Right cardiac atrium (tissue), 5 donors: ENCODE results near the gene RCAN3. TPM values are rescaled to one million over a fixed set of nuclear protein-coding genes. Genes with fewer than 3 reads are reported as not detected.
A peak's percentile ranks its signal among the peaks of the same experiment; 100 is the strongest.

Experiments used
- ATAC-seq, 2 donors: fragments of 200-7000 bp; cut with Tn5 transposase; one replicate each; pipeline versions ENCODE4 v1.8.0 to v1.9.1; 2020; ENCODE audit warnings: moderate library complexity in 2 of 2, mild to moderate bottlenecking in 1 of 2
- DNase-seq, 3 donors: peaks; one replicate each; pipeline ENCODE4 v3.0.0-alpha.2; 2020
- H3K27ac ChIP-seq: one replicate; pipeline ENCODE4 v1.5.1; 2013; ENCODE audit warnings: mild to moderate bottlenecking, low read length, control low read depth, moderate library complexity
- H3K27me3 ChIP-seq: one replicate; pipeline ENCODE4 v1.6.1; 2013; ENCODE audit not compliant: control insufficient read depth, insufficient read depth
- H3K4me1 ChIP-seq: one replicate; pipeline ENCODE4 v1.6.1; 2013; ENCODE audit warnings: low read length; ENCODE audit not compliant: control insufficient read depth, insufficient read depth
- H3K4me3 ChIP-seq: one replicate; pipeline ENCODE4 v1.5.1; 2013; ENCODE audit warnings: low read length, control low read depth
- H3K9me3 ChIP-seq: one replicate; pipeline ENCODE4 v1.6.1; 2013; ENCODE audit warnings: low read length; ENCODE audit not compliant: control insufficient read depth
- WGBS: extraction: QIAGEN DNeasy Blood & Tissue Kit; methylation state at CpG from one replicate; pipeline ENCODE4 v1.1.7; 2013; 5-methylcytosine and 5-hydroxymethylcytosine counted together
- intact Hi-C, 4 donors: fragments of 100-400 bp; cut with DNase I; formaldehyde crosslinking; loops; one replicate each; pipeline versions ENCODE4 v1.11.0 to v1.14.0; 2022 to 2023
- polyA plus RNA-seq: library from polyadenylated mRNA; stranded (reverse); fragments of 200-250 nt; gene quantifications from one replicate; pipeline ENCODE4 v1.2.3, GENCODE V29; 2013
- total RNA-seq, 4 donors: library from RNA; stranded (reverse); fragmentation: NEBNext Ultra II Directional; extraction: Animal tissue kit (Norgen Biotek cat#: 25700); gene quantifications; one replicate each; pipeline ENCODE4 v1.2.1, GENCODE V29; 2021
- donor health status: healthy with polysubstance abuse.
- donor health status: DM: no; HTN: yes; CAD: no.
- donor health status: DM: no; HTN: no; CAD: no.
- donor health status: DM: no; HTN: yes; CAD: no; lungs with severe emphysema.
- donor health status: DM: yes; HTN: yes; CAD: no.

Gene RCAN3
- total and polyA plus RNA-seq, 5 donors: 2.1 to 6.6 (median 6.0) TPM

- Histone ChIP-seq H3K9me3 (no peaks in the 10 kb centered on the region), H3K4me3 (no peak overlapping the region), H3K4me1 (no peaks in the 10 kb centered on the region), H3K27me3 (no peaks in the 10 kb centered on the region), H3K27ac (no peak overlapping the region)
- no peak for DNase-seq
- intact Hi-C loops: no loop called here
- 80% methylated on average over 11 of the region's 11 CpGs for WGBS
- ATAC-seq: no peak
Measured at GRCh38 chr1:24468685-24469316, 33.8 kb upstream of the RCAN3 start.

- intact Hi-C loops: no loop called here
- H3K4me3 ChIP-seq: no peak overlapping the region
- 87% methylated on average over 2 of the region's 2 CpGs for WGBS
- no peaks in the 10 kb centered on the region for H3K9me3 ChIP-seq
- no peaks in the 10 kb centered on the region for H3K27me3 ChIP-seq
- no peaks in the 10 kb centered on the region for H3K4me1 ChIP-seq
- DNase-seq (no peak), ATAC-seq (no peak)
- no peak overlapping the region for H3K27ac ChIP-seq
Measured at GRCh38 chr1:24470592-24470991, 32.0 kb upstream of the RCAN3 start.

GRCh38 chr1:24472527-24473251 lies 29.9 kb upstream of the RCAN3 start:
- Histone ChIP-seq H3K4me3 (no peak overlapping the region), H3K4me1 (no peaks in the 10 kb centered on the region), H3K27ac (no peak overlapping the region), H3K9me3 (no peaks in the 10 kb centered on the region), H3K27me3 (no peaks in the 10 kb centered on the region)
- DNase-seq (no peak), ATAC-seq (no peak)
- WGBS: 74% methylated on average over 11 of the region's 11 CpGs
- intact Hi-C loops: no loop called here

GRCh38 chr1:24474193-24474592 lies 28.4 kb upstream of the RCAN3 start:
- Histone ChIP-seq H3K27ac (no peak overlapping the region), H3K4me1 (no peaks in the 10 kb centered on the region), H3K4me3 (no peak overlapping the region), H3K9me3 (no peaks in the 10 kb centered on the region), H3K27me3 (no peaks in the 10 kb centered on the region)
- DNase-seq: no peak
- intact Hi-C loops: no loop called here
- ATAC-seq: no peak

GRCh38 chr1:24475700-24476099 lies 26.9 kb upstream of the RCAN3 start:
- H3K27ac ChIP-seq: no peak overlapping the region
- H3K4me3 ChIP-seq: no peak overlapping the region
- intact Hi-C loops: no loop called here
- H3K9me3 ChIP-seq: no peaks in the 10 kb centered on the region
- WGBS: 67% methylated on average over 4 of the region's 4 CpGs
- no peaks in the 10 kb centered on the region for H3K4me1 ChIP-seq
- DNase-seq (no peak), ATAC-seq (no peak)
- H3K27me3 ChIP-seq: no peaks in the 10 kb centered on the region

GRCh38 chr1:24476571-24476970 lies 26.1 kb upstream of the RCAN3 start:
- no peak overlapping the region for H3K27ac ChIP-seq
- intact Hi-C loops: no loop called here
- H3K4me3 ChIP-seq: no peak overlapping the region
- DNase-seq (no peak), ATAC-seq (no peak)
- no peaks in the 10 kb centered on the region for H3K4me1 ChIP-seq
- H3K9me3 ChIP-seq: no peaks in the 10 kb centered on the region
- 78% methylated on average over 2 of the region's 2 CpGs for WGBS
- no peaks in the 10 kb centered on the region for H3K27me3 ChIP-seq

- Histone ChIP-seq H3K4me3 (no peak overlapping the region), H3K9me3 (no peaks in the 10 kb centered on the region), H3K27ac (no peak overlapping the region), H3K27me3 (no peaks in the 10 kb centered on the region), H3K4me1 (no peaks in the 10 kb centered on the region)
- ATAC-seq (no peak), DNase-seq (no peak)
- 83% methylated on average over 4 of the region's 4 CpGs for WGBS
- intact Hi-C loops: no loop called here
Measured at GRCh38 chr1:24477309-24477708, 25.3 kb upstream of the RCAN3 start.

- H3K4me1 ChIP-seq: no peaks in the 10 kb centered on the region
- DNase-seq: peak in 1 of 3 donors; percentile 44
- H3K27me3 ChIP-seq: no peaks in the 10 kb centered on the region
- peak; percentile 37 to 47 for ATAC-seq
- H3K27ac ChIP-seq: no peak overlapping the region
- no peak overlapping the region for H3K4me3 ChIP-seq
- no peaks in the 10 kb centered on the region for H3K9me3 ChIP-seq
- intact Hi-C loops: no loop called here
- WGBS: 45% methylated on average over 2 of the region's 2 CpGs
Measured at GRCh38 chr1:24481101-24481500, 21.5 kb upstream of the RCAN3 start.

- ATAC-seq: no peak
- WGBS: 87% methylated on average over 16 of the region's 16 CpGs
Measured at GRCh38 chr1:24481843-24482610, 20.6 kb upstream of the RCAN3 start.

GRCh38 chr1:24483441-24483840 lies 19.2 kb upstream of the RCAN3 start:
- no peak overlapping the region for H3K4me3 ChIP-seq
- DNase-seq: no peak
- WGBS: 89% methylated on average over 5 of the region's 5 CpGs
- intact Hi-C loops: no loop called here
- no peak for ATAC-seq
- H3K9me3 ChIP-seq: no peaks in the 10 kb centered on the region
- no peak overlapping the region for H3K27ac ChIP-seq
- H3K4me1 ChIP-seq: no peaks in the 10 kb centered on the region
- no peaks in the 10 kb centered on the region for H3K27me3 ChIP-seq

More at GRCh38 chr1:24481843-24482610, 20.6 kb upstream of the RCAN3 start:
- no peak overlapping the region for H3K27ac ChIP-seq
- no peak for DNase-seq
- no peak overlapping the region for H3K4me3 ChIP-seq
- intact Hi-C loops: no loop called here
- H3K9me3 ChIP-seq: no peaks in the 10 kb centered on the region
- H3K27me3 ChIP-seq: no peaks in the 10 kb centered on the region
- H3K4me1 ChIP-seq: no peaks in the 10 kb centered on the region

- no peak for ATAC-seq
Measured at GRCh38 chr1:24484199-24484598, 18.4 kb upstream of the RCAN3 start.

More at GRCh38 chr1:24484199-24484598, 18.4 kb upstream of the RCAN3 start:
- 72% methylated on average over 4 of the region's 4 CpGs for WGBS
- H3K4me3 ChIP-seq: no peak overlapping the region
- H3K9me3 ChIP-seq: no peaks in the 10 kb centered on the region
- no peaks in the 10 kb centered on the region for H3K4me1 ChIP-seq
- no peak for DNase-seq
- intact Hi-C loops: no loop called here
- no peak overlapping the region for H3K27ac ChIP-seq
- no peaks in the 10 kb centered on the region for H3K27me3 ChIP-seq
